GM18499 (cell line): Measurements from ENCODE around the gene IQCN.

Experiments used
- ATAC-seq: cut with Tn5 transposase; IDR thresholded peaks from one replicate; pipeline ENCODE4 v1.9.1; 2021; ENCODE audit warnings: moderate number of reproducible peaks; ENCODE audit not compliant: insufficient read depth, unreplicated experiment

IQCN gene

GRCh38 chr19:18269070-18269723 is 5.1 kb downstream of the IQCN start:
- no peak for ATAC-seq

DNA sequence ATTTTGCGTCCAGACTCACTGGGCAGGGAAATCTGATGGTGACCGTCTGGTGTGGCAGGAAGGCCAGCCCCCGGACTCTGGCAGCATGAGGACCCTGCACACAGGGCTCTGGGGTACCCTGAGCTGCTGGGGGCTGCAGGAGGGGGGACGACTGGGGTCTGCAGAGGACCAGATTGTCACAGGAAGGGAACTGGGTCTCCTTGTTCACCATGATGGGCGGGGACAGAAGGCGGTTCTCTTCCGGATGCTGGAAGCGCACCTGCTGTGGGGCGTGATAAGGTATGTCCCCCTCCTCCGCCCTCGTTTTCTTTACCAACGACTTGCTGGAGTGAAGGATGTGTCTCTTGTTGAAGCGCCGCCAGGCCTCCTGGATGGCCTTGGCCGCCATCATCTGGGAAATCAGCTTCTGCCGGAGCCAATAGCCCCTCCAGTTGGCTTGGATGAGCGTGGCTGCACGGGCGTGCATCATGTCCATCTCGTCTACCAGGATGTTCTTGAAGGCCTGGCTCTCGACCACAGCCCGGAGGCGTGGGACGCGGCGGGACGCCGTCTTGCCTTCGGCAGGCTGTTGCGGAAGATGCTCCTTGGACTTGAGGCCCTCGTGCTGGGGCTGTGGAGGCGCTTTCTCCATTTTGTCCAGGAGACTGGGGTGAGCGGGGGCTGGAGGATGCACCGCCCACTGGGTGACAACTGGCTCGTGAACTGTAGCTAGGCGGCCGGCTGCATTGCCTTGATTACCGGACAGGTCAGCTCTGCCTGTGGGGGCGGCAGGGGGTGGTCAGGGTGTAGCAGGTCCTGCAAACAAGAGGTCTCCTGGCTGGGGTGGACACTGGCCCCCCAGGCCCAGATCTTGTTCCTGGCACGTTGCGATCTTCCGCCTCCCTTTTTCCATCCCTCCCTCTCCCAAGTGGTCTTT is 7.2 kb downstream of the IQCN start:
- no peak for ATAC-seq

DNA sequence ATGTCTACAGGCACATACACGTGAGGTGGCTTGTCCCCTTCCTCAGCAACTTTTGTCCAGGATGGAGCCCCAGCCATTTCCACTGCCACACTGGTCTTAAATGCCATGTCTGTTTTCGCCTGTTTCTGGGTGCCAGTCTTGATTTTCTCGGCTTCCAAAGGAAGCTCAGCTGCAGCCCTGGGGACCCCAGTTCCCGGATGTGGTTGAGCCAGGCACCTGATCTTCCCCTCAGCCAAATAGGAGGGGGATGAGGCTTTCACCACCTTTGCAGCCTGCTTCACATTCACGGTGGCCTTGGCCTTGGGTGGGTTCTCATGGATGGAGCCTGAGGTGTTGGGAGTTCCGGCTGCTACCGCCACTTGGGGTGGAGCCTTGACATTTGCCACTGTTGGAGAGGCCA is 8.7 kb downstream of the IQCN start:
- ATAC-seq: no peak

- no peak for ATAC-seq
Observed at GRCh38 chr19:18264971-18265540, 9.2 kb downstream of the IQCN start.

- no peak for ATAC-seq
Observed at GRCh38 chr19:18264137-18264854, 10.0 kb downstream of the IQCN start.

GRCh38 chr19:18263324-18264136 is 10.7 kb downstream of the IQCN start:
- ATAC-seq: no peak

- ATAC-seq: no peak
Observed at GRCh38 chr19:18262917-18263316, 11.3 kb downstream of the IQCN start.

- ATAC-seq: no peak
Observed at GRCh38 chr19:18262144-18262543, 12.1 kb downstream of the IQCN start.

- ATAC-seq: no peak
Observed at GRCh38 chr19:18261474-18261873, 12.8 kb downstream of the IQCN start.

- ATAC-seq: no peak
Observed at GRCh38 chr19:18259893-18260292, 14.4 kb downstream of the IQCN start.

- ATAC-seq: no peak
Observed at GRCh38 chr19:18257503-18258470, 16.5 kb downstream of the IQCN start.

DNA sequence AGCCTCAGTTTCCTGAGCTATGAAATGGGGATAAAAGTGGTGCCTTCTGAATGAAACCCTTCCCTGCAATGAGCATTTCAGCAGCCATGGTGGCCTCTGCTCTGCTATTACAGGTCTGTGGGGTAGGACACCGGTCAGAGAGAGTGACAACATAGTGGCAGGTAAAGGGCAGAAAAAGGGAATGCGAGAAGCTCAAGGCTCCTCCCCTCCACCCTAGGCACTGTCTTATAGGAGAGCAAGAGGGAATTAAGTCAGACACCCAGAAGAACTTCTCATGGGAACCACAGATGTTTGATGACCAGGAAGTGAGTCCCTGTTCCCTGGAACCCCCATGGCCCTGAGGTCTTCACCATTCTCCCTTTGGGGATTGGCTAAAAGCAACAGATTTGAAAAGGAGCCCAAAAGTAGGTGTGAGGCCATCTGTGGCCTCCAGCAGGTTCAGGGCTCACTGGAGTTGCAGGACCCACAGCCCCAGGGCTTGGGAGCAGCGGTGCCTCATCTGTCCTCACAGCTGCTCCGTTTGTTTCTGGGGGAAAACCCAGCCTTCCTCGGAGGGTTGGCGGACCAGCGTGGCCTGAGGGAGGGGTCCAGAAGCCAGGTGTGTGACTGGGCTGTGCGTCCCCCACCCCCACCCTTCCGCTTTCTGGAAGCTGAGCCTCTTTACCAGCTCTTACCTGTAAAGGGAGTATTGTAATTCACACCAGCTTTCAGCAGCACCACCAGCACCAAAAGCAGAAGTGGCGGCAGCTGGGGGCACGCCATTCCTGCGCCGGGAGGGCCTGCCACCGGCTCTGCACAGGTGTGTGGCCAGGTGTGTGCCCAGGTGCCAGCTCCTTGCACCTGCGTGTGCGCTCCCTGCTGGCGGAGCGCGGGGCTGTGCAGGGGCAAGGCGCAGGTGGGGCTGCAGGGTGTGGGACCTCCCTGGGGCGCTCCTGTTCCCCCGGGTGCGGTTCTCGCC is 19.4 kb downstream of the IQCN start:
- no peak for ATAC-seq

DNA sequence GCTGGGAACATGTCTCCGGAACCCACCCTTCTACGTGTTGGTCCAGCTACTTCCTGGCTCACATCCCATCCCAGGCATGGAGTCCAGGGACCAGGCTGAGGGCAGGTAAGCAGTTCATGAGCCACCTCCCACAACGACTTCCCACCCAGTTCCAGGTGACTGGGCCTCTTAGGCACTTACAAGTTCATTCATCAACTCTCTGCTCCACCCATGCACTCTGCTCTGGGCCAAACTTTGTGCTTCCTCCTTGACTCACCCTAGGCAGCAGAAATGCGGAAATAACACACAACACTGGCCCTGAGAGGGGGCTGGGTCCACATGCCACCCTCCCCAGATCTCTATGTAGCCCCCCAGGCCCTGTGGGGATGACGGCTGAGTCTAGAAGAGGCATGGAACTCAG is 20.5 kb downstream of the IQCN start:
- ATAC-seq: no peak

DNA sequence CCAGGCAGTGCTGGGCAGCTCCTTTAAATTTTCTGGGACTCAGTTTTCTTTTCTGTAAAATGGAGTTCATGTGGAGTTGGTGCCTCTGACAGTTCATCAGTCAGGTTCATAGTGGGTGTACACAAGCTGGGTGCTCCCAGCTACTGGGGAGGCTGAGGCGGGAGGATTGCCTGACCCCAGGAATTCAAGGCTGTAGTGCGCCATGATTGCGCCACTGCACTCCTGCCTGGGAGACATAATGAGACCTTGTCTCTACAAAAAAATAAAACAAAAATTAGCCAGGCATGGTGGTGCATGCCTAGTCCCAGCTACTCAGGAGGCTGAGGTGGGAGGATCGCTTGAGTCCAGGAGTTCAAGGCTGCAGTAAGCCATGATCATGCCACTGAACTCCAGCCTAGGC is 21.1 kb downstream of the IQCN start:
- no peak for ATAC-seq

- ATAC-seq: no peak
Observed at GRCh38 chr19:18252370-18252717, 21.9 kb downstream of the IQCN start.

GRCh38 chr19:18251587-18252369 is 22.5 kb downstream of the IQCN start:
- no peak for ATAC-seq

DNA sequence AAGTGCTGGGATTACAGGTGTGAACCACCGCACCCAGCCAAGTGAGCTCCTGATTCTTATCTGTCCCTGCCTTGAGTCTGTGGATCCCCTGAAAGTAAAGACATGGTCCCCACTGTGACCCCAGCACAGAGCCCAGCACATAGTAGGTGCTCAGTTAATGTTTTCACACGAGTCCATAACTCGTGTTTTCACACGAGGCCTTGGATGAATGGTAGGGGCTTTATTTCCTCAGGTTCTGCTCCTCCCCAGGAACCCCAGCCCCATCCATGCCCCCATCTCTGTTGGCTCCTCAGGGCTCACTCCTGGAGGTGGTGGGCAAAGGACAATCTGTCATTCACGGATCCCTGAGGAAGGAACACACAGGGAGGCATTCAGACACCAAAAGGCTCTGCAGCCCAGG is 24.4 kb downstream of the IQCN start:
- no peak for ATAC-seq
